Measurements from ENCODE around the gene ADAMTS17. TPM values are rescaled to one million over a fixed set of nuclear protein-coding genes. Genes with fewer than 3 reads are reported as not detected.

The ADAMTS17 gene
- total RNA-seq, 1 experiment from 2014 or later, result 1.8 TPM

DNA sequence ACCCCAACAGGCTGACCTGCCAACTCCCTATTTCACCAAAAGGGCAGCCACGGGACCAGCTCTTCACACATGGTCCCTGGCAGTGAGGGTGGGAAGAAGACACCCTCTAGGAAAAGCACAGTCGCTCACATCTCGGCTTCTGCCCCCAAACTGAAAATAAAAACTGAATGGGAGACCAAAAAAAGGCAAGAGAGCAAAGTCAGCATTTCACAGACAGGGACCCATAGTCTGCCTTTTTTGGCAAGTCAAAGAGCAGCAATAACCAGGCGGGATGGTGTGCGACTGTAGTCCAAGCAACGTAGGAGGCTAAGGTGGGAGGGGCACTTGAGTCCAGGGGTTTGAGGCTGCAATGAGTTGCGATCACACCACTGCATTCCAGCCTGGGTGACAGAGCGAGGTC is 154.1 kb downstream of the ADAMTS17 start (continued):
- TF ChIP-seq, protein P1, sequence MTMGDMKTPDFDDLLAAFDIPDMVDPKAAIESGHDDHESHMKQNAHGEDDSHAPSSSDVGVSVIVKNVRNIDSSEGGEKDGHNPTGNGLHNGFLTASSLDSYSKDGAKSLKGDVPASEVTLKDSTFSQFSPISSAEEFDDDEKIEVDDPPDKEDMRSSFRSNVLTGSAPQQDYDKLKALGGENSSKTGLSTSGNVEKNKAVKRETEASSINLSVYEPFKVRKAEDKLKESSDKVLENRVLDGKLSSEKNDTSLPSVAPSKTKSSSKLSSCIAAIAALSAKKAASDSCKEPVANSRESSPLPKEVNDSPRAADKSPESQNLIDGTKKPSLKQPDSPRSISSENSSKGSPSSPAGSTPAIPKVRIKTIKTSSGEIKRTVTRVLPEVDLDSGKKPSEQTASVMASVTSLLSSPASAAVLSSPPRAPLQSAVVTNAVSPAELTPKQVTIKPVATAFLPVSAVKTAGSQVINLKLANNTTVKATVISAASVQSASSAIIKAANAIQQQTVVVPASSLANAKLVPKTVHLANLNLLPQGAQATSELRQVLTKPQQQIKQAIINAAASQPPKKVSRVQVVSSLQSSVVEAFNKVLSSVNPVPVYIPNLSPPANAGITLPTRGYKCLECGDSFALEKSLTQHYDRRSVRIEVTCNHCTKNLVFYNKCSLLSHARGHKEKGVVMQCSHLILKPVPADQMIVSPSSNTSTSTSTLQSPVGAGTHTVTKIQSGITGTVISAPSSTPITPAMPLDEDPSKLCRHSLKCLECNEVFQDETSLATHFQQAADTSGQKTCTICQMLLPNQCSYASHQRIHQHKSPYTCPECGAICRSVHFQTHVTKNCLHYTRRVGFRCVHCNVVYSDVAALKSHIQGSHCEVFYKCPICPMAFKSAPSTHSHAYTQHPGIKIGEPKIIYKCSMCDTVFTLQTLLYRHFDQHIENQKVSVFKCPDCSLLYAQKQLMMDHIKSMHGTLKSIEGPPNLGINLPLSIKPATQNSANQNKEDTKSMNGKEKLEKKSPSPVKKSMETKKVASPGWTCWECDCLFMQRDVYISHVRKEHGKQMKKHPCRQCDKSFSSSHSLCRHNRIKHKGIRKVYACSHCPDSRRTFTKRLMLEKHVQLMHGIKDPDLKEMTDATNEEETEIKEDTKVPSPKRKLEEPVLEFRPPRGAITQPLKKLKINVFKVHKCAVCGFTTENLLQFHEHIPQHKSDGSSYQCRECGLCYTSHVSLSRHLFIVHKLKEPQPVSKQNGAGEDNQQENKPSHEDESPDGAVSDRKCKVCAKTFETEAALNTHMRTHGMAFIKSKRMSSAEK (CRISPR knock-in tag; IDR thresholded peaks at IDR 0.05; ENCODE audit: borderline replicate concordance), result no peak
- TF ChIP-seq NR3C1 (CRISPR knock-in tag; conservative IDR thresholded peaks at IDR 0.05; ENCODE audit: low read depth) (no peak), ZBTB21 (CRISPR knock-in tag; IDR thresholded peaks at IDR 0.05; ENCODE audit: borderline replicate concordance) (no peak), ZNF423 (CRISPR knock-in tag; IDR thresholded peaks at IDR 0.05) (no peak), TEAD1 (CRISPR knock-in tag; IDR thresholded peaks at IDR 0.05) (no peak), ZNF396 (CRISPR knock-in tag; IDR thresholded peaks at IDR 0.05; ENCODE audit: borderline replicate concordance) (no peak), FOXJ3 (CRISPR knock-in tag; IDR thresholded peaks at IDR 0.05; ENCODE audit: borderline replicate concordance) (no peak), CREB1 (CRISPR knock-in tag; IDR thresholded peaks at IDR 0.05) (no peak)
- TF ChIP-seq, protein P2, sequence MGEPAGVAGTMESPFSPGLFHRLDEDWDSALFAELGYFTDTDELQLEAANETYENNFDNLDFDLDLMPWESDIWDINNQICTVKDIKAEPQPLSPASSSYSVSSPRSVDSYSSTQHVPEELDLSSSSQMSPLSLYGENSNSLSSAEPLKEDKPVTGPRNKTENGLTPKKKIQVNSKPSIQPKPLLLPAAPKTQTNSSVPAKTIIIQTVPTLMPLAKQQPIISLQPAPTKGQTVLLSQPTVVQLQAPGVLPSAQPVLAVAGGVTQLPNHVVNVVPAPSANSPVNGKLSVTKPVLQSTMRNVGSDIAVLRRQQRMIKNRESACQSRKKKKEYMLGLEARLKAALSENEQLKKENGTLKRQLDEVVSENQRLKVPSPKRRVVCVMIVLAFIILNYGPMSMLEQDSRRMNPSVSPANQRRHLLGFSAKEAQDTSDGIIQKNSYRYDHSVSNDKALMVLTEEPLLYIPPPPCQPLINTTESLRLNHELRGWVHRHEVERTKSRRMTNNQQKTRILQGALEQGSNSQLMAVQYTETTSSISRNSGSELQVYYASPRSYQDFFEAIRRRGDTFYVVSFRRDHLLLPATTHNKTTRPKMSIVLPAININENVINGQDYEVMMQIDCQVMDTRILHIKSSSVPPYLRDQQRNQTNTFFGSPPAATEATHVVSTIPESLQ (CRISPR knock-in tag; IDR thresholded peaks at IDR 0.05), result no peak
- TF ChIP-seq, protein P3, sequence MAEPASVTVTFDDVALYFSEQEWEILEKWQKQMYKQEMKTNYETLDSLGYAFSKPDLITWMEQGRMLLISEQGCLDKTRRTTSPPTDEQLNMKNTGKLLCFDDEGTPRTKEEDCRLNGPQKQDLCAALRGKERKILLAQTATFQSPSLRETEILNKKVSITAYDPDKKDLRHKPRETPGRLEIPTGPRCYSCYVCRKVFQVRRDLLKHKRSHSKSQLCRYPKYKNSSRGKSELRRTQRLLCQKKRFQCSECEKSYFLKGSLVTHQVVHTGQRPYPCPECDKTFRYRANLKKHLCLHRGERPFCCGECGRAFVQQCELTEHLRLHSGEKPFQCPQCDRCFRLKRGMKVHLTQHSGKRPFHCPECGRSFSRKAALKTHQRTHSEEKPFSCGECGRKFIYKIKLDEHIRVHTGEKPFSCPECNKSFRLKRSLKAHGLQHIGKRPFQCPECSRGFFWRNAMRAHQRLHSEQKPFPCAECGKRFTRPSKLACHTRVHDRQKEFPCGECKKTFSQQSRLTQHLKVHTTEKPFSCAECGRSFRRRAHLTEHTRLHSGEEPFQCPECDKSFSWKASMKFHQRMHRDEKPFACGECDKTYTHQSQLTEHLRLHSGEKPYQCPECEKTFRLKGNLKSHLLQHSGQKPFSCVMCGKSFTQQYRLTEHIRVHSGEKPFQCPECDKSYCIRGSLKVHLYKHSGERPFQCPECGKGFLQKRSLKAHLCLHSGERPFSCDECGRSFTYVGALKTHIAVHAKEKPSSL (CRISPR knock-in tag; conservative IDR thresholded peaks at IDR 0.05), result no peak
- TF ChIP-seq, protein P4, sequence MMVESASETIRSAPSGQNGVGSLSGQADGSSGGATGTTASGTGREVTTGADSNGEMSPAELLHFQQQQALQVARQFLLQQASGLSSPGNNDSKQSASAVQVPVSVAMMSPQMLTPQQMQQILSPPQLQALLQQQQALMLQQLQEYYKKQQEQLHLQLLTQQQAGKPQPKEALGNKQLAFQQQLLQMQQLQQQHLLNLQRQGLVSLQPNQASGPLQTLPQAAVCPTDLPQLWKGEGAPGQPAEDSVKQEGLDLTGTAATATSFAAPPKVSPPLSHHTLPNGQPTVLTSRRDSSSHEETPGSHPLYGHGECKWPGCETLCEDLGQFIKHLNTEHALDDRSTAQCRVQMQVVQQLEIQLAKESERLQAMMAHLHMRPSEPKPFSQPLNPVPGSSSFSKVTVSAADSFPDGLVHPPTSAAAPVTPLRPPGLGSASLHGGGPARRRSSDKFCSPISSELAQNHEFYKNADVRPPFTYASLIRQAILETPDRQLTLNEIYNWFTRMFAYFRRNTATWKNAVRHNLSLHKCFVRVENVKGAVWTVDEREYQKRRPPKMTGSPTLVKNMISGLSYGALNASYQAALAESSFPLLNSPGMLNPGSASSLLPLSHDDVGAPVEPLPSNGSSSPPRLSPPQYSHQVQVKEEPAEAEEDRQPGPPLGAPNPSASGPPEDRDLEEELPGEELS (CRISPR knock-in tag; IDR thresholded peaks at IDR 0.05), result no peak

DNA sequence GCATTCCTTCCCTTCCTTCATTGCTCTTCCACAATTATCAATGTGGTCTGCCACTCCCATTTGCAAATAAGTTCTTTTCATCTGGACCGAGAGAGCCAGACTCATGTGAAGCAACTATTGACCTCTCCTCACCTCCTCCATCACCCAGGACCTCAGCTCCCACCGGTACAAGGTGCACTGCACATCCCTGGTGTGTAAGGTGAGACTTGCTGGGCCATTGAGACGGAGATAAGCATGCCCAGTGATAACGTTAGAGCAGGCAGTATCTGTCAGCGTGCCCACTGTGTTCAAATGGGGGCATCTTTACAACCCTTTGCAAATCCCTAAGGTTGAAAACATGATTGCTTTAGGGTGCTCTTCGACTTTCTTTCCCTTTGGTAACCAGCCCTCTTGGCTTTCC is 154.8 kb downstream of the ADAMTS17 start:
- Mint-ChIP-seq H3K9me3 (no peaks in the 10 kb centered on the region), H3K36me3 (no peaks in the 10 kb centered on the region), H3K4me1 (peaks cover 16% of the 10 kb centered on the region), H3K4me3 (no peak overlapping the region), H3K27me3 (ENCODE audit: low read depth) (peaks cover 4% of the 10 kb centered on the region; the same call in 1 of the 2 replicates), H3K27ac (no peak overlapping the region)
- CTCF ChIA-PET, result no interaction called here
- ATAC-seq, result no peak
- no peak for DNase-seq (ENCODE audit: low spot score)
- POLR2A ChIA-PET, result no interaction called here
- TF ChIP-seq ZNF416 (CRISPR knock-in tag; IDR thresholded peaks at IDR 0.05), result no peak
- TF ChIP-seq ZNF317 (CRISPR knock-in tag; IDR thresholded peaks at IDR 0.05; ENCODE audit: borderline replicate concordance, low read depth), result no peak
- TF ChIP-seq, protein P5, sequence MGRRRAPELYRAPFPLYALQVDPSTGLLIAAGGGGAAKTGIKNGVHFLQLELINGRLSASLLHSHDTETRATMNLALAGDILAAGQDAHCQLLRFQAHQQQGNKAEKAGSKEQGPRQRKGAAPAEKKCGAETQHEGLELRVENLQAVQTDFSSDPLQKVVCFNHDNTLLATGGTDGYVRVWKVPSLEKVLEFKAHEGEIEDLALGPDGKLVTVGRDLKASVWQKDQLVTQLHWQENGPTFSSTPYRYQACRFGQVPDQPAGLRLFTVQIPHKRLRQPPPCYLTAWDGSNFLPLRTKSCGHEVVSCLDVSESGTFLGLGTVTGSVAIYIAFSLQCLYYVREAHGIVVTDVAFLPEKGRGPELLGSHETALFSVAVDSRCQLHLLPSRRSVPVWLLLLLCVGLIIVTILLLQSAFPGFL (CRISPR knock-in tag; IDR thresholded peaks at IDR 0.05; ENCODE audit: borderline replicate concordance), result no peak
- TF ChIP-seq, protein P4 (CRISPR knock-in tag; IDR thresholded peaks at IDR 0.05), result no peak
- TF ChIP-seq, protein P6, sequence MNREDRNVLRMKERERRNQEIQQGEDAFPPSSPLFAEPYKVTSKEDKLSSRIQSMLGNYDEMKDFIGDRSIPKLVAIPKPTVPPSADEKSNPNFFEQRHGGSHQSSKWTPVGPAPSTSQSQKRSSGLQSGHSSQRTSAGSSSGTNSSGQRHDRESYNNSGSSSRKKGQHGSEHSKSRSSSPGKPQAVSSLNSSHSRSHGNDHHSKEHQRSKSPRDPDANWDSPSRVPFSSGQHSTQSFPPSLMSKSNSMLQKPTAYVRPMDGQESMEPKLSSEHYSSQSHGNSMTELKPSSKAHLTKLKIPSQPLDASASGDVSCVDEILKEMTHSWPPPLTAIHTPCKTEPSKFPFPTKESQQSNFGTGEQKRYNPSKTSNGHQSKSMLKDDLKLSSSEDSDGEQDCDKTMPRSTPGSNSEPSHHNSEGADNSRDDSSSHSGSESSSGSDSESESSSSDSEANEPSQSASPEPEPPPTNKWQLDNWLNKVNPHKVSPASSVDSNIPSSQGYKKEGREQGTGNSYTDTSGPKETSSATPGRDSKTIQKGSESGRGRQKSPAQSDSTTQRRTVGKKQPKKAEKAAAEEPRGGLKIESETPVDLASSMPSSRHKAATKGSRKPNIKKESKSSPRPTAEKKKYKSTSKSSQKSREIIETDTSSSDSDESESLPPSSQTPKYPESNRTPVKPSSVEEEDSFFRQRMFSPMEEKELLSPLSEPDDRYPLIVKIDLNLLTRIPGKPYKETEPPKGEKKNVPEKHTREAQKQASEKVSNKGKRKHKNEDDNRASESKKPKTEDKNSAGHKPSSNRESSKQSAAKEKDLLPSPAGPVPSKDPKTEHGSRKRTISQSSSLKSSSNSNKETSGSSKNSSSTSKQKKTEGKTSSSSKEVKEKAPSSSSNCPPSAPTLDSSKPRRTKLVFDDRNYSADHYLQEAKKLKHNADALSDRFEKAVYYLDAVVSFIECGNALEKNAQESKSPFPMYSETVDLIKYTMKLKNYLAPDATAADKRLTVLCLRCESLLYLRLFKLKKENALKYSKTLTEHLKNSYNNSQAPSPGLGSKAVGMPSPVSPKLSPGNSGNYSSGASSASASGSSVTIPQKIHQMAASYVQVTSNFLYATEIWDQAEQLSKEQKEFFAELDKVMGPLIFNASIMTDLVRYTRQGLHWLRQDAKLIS (CRISPR knock-in tag; IDR thresholded peaks at IDR 0.05; ENCODE audit: borderline replicate concordance), result no peak
- TF ChIP-seq, protein P7, sequence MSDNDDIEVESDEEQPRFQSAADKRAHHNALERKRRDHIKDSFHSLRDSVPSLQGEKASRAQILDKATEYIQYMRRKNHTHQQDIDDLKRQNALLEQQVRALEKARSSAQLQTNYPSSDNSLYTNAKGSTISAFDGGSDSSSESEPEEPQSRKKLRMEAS (CRISPR knock-in tag; IDR thresholded peaks at IDR 0.05), result no peak
- no peak for TF ChIP-seq PRRX2 (CRISPR knock-in tag; IDR thresholded peaks at IDR 0.05)
- TF ChIP-seq IRF2 (CRISPR knock-in tag; IDR thresholded peaks at IDR 0.05; ENCODE audit: borderline replicate concordance, low read depth), result no peak
